ENCODE measurements around the gene UNC5C. TPM values are rescaled to one million over a fixed set of nuclear protein-coding genes. Genes with fewer than 3 reads are reported as not detected.

Gene UNC5C
- total and polyA plus RNA-seq, 4 donors: 0.27 to 1.2 (median 0.78) TPM

DNA sequence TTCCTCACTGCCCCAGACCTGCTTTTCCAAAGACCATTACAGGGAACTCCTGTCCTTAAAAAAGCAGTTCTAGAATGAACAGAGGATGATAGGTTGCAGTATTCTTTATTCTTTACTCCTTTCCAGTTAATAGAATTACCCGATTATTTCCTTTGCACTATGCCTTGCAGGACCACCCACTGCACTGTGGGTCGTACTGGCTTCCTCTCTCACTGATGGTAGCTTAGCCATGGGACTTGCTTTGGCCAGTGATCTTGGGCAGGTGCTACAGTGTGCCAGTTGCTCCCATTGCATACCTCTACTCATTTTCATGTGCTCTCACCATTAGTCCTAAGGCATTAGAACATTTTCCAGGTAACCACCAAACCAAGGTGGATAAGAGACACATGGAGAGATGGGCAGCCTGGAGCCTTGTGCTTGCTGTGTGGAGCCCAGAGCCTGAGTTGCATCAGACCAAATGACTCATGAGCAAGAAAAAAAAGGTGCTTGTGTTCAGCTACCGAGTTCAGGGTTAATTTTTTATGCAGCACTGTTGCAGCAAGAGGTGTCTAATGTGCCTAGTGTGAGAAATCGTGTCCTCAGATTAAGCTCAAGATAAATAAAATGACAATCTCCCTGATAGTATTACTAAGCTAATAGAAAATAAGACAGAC lies 7.6 kb upstream of the UNC5C start:
- TF ChIP-seq RAD21 (IDR thresholded peaks at IDR 0.05) (no peak), TAF1 (conservative IDR thresholded peaks at IDR 0.05) (no peak), SP1 (IDR thresholded peaks at IDR 0.05) (no peak), GABPA (IDR thresholded peaks at IDR 0.05 in 1 of 2, conservative IDR thresholded peaks at IDR 0.05 in 1 of 2) (no peak), RXRA (IDR thresholded peaks at IDR 0.05) (no peak), EGR1 (IDR thresholded peaks at IDR 0.05; ENCODE audit: low read depth in 2 of 2) (no peak), HNF4G (IDR thresholded peaks at IDR 0.05) (no peak), YY1 (IDR thresholded peaks at IDR 0.05) (no peak), HNF4A (conservative IDR thresholded peaks at IDR 0.05) (no peak), NR2F2 (IDR thresholded peaks at IDR 0.05) (no peak), FOXA1 (IDR thresholded peaks at IDR 0.05) (no peak), JUND (IDR thresholded peaks at IDR 0.05) (no peak), FOXA2 (IDR thresholded peaks at IDR 0.05) (no peak)
- TF ChIP-seq, protein P1, sequence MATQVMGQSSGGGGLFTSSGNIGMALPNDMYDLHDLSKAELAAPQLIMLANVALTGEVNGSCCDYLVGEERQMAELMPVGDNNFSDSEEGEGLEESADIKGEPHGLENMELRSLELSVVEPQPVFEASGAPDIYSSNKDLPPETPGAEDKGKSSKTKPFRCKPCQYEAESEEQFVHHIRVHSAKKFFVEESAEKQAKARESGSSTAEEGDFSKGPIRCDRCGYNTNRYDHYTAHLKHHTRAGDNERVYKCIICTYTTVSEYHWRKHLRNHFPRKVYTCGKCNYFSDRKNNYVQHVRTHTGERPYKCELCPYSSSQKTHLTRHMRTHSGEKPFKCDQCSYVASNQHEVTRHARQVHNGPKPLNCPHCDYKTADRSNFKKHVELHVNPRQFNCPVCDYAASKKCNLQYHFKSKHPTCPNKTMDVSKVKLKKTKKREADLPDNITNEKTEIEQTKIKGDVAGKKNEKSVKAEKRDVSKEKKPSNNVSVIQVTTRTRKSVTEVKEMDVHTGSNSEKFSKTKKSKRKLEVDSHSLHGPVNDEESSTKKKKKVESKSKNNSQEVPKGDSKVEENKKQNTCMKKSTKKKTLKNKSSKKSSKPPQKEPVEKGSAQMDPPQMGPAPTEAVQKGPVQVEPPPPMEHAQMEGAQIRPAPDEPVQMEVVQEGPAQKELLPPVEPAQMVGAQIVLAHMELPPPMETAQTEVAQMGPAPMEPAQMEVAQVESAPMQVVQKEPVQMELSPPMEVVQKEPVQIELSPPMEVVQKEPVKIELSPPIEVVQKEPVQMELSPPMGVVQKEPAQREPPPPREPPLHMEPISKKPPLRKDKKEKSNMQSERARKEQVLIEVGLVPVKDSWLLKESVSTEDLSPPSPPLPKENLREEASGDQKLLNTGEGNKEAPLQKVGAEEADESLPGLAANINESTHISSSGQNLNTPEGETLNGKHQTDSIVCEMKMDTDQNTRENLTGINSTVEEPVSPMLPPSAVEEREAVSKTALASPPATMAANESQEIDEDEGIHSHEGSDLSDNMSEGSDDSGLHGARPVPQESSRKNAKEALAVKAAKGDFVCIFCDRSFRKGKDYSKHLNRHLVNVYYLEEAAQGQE (IDR thresholded peaks at IDR 0.05): no peak
- TF ChIP-seq, protein P2, sequence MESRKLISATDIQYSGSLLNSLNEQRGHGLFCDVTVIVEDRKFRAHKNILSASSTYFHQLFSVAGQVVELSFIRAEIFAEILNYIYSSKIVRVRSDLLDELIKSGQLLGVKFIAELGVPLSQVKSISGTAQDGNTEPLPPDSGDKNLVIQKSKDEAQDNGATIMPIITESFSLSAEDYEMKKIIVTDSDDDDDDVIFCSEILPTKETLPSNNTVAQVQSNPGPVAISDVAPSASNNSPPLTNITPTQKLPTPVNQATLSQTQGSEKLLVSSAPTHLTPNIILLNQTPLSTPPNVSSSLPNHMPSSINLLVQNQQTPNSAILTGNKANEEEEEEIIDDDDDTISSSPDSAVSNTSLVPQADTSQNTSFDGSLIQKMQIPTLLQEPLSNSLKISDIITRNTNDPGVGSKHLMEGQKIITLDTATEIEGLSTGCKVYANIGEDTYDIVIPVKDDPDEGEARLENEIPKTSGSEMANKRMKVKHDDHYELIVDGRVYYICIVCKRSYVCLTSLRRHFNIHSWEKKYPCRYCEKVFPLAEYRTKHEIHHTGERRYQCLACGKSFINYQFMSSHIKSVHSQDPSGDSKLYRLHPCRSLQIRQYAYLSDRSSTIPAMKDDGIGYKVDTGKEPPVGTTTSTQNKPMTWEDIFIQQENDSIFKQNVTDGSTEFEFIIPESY (IDR thresholded peaks at IDR 0.05): no peak
- TF ChIP-seq, protein P3, sequence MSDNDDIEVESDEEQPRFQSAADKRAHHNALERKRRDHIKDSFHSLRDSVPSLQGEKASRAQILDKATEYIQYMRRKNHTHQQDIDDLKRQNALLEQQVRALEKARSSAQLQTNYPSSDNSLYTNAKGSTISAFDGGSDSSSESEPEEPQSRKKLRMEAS (IDR thresholded peaks at IDR 0.05): no peak
- TF ChIP-seq, protein P4, sequence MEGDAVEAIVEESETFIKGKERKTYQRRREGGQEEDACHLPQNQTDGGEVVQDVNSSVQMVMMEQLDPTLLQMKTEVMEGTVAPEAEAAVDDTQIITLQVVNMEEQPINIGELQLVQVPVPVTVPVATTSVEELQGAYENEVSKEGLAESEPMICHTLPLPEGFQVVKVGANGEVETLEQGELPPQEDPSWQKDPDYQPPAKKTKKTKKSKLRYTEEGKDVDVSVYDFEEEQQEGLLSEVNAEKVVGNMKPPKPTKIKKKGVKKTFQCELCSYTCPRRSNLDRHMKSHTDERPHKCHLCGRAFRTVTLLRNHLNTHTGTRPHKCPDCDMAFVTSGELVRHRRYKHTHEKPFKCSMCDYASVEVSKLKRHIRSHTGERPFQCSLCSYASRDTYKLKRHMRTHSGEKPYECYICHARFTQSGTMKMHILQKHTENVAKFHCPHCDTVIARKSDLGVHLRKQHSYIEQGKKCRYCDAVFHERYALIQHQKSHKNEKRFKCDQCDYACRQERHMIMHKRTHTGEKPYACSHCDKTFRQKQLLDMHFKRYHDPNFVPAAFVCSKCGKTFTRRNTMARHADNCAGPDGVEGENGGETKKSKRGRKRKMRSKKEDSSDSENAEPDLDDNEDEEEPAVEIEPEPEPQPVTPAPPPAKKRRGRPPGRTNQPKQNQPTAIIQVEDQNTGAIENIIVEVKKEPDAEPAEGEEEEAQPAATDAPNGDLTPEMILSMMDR (IDR thresholded peaks at IDR 0.05; ENCODE audit: low read depth, low read length, missing input control): no peak
- TF ChIP-seq, protein P5, sequence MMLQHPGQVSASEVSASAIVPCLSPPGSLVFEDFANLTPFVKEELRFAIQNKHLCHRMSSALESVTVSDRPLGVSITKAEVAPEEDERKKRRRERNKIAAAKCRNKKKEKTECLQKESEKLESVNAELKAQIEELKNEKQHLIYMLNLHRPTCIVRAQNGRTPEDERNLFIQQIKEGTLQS (IDR thresholded peaks at IDR 0.05): no peak
- H3K9me3 ChIP-seq (ENCODE audit: control insufficient read depth in 4 of 4, low read length in 3 of 4): no peaks in the 10 kb centered on the region
- WGBS: 54% methylated on average over 4 of the region's 4 CpGs
- H3K27ac ChIP-seq (ENCODE audit: low read depth in 1 of 2, low read length in 2 of 2): no peak overlapping the region
- H3K27me3 ChIP-seq (ENCODE audit: control insufficient read depth in 4 of 4, insufficient read depth in 4 of 4, low read length in 3 of 4): peaks cover 0 to 5% (median 0%) of the 10 kb centered on the region in 4 donors
- no peak for DNase-seq (ENCODE audit: low spot score)
- H3K9ac ChIP-seq (ENCODE audit: low read depth in 1 of 2, low read length in 2 of 2): no peak overlapping the region
- H3K36me3 ChIP-seq (ENCODE audit: control insufficient read depth in 4 of 4, insufficient read depth in 3 of 4, low read depth in 1 of 4, low read length in 3 of 4): no peaks in the 10 kb centered on the region
- no peaks in the 10 kb centered on the region for H3K4me1 ChIP-seq (ENCODE audit: control insufficient read depth in 4 of 4, insufficient read depth in 4 of 4, low read length in 3 of 4)
- no peak overlapping the region for H3K4me3 ChIP-seq (ENCODE audit: low read depth in 1 of 3, low read length in 3 of 3)
